HepG2 (cell line): ENCODE measurements around the gene C10orf90. TPM values are rescaled to one million over a fixed set of nuclear protein-coding genes. Genes with fewer than 3 reads are reported as not detected.

Source experiments
- ATAC-seq: fragments of 200-7000 bp; cut with Tn5 transposase; 3 replicates; pipeline ENCODE4 v1.9.1; 2020; ENCODE audit warnings: mild to moderate bottlenecking, moderate library complexity
- BruUV-seq: library from RNA; stranded (reverse); fragments of 400-500 nt; replicated peaks from 2 replicates; lab custom pipeline; 2021; lab: Mats Ljungman, UMichigan
- CTCF ChIA-PET: fragments of 300-600 bp; formaldehyde crosslinking; extraction: SDS; loops from one replicate; lab custom pipeline; 2021; ENCODE audit warnings: low total read pairs, inconsistent platforms, low intra/inter-chr PET ratio; lab: Yijun Ruan, JAX
- POLR2A ChIA-PET: fragments of 350-600 bp; sonication (Branson Sonifier 250); formaldehyde crosslinking; loops from one replicate; lab custom pipeline; 2020; ENCODE audit warnings: antibody characterized with exemption, inconsistent platforms; lab: Yijun Ruan, JAX
- DNase-seq: peaks from one replicate; pipeline ENCODE4 v3.0.0-alpha.2; 2015; ENCODE audit warnings: low spot score
- FAIRE-seq: peaks from 3 replicates; lab custom pipeline; 2011; peaks lifted over from hg19 to GRCh38; lab: Jason Lieb, UNC
- H2AFZ ChIP-seq: one replicate; pipeline ENCODE4 v1.6.1; 2011; ENCODE audit warnings: low read length, inconsistent platforms
- H3K27ac ChIP-seq: fragments of 300-600 bp; 3 replicates; pipeline ENCODE4 v1.8.0; 2011; ENCODE audit warnings: mixed run types, mild to moderate bottlenecking, mixed read lengths, low read length, inconsistent platforms; ENCODE audit not compliant: insufficient read depth; ENCODE audit errors: extremely low read length
- H3K27me3 ChIP-seq, 2 experiments: fragments of 200-600 bp in 1 of 2; 2 replicates in 1 of 2; 3 replicates in 1 of 2; pipeline versions ENCODE4 v1.6.0 to v1.8.0; 2011; ENCODE audit warnings: low read length in 2 of 2, mild to moderate bottlenecking in 2 of 2, moderate library complexity in 2 of 2, inconsistent platforms in 1 of 2; ENCODE audit not compliant: insufficient read depth in 2 of 2, control insufficient read depth in 1 of 2
- H3K36me3 ChIP-seq, 2 experiments: fragments of 200-600 bp in 1 of 2; replicated peaks in 1 of 2; 2 replicates in 1 of 2; 3 replicates in 1 of 2; pipeline versions ENCODE4 v1.5.1 to v1.8.0; 2011; ENCODE audit warnings: low read length in 2 of 2, inconsistent platforms in 1 of 2; ENCODE audit not compliant: insufficient read depth in 2 of 2, control insufficient read depth in 1 of 2
- H3K4me1 ChIP-seq: 2 replicates; pipeline ENCODE4 v1.5.1; 2012; ENCODE audit warnings: low read length, inconsistent platforms; ENCODE audit not compliant: insufficient read depth
- H3K4me2 ChIP-seq: 2 replicates; pipeline ENCODE4 v1.6.0; 2011; ENCODE audit warnings: low read depth, low read length, inconsistent platforms
- H3K4me3 ChIP-seq, 3 experiments: fragments of 200-600 bp in 1 of 3; sonication (generic), shearing (Covaris generic) in 1 of 3; replicated peaks in 1 of 3; 2 replicates each; pipeline ENCODE4 v1.5.1; 2011 to 2016; ENCODE audit warnings: low read length in 3 of 3, inconsistent platforms in 2 of 3, low read depth in 2 of 3, mild to moderate bottlenecking in 2 of 3, control low read depth in 1 of 3, mixed read lengths in 1 of 3; ENCODE audit not compliant: insufficient read depth in 1 of 3
- H3K79me2 ChIP-seq: one replicate; pipeline ENCODE4 v1.6.1; 2011; ENCODE audit warnings: low read length, inconsistent platforms; ENCODE audit not compliant: insufficient read depth
- H3K9ac ChIP-seq: 2 replicates; pipeline ENCODE4 v1.6.0; 2011; ENCODE audit warnings: mild to moderate bottlenecking, low read depth, low read length, inconsistent platforms; ENCODE audit not compliant: insufficient read depth
- H3K9me3 ChIP-seq: 2 replicates; pipeline ENCODE4 v1.5.1; 2012; ENCODE audit warnings: mild to moderate bottlenecking, low read length
- H4K20me1 ChIP-seq: 2 replicates; pipeline ENCODE4 v1.6.0; 2011; ENCODE audit warnings: inconsistent platforms, mild to moderate bottlenecking, low read length, moderate library complexity; ENCODE audit not compliant: insufficient read depth
- CHCHD3 ChIP-seq: sonication (generic); formaldehyde crosslinking; IDR thresholded peaks from 2 replicates; pipeline ENCODE4 v1.8.0; 2022; ENCODE audit warnings: mild to moderate bottlenecking, missing genetic modification reagents, moderate library complexity
- ELF1 ChIP-seq: sonication (generic); formaldehyde crosslinking; IDR thresholded peaks from 2 replicates; pipeline ENCODE4 v1.4.0; 2020; ENCODE audit warnings: missing genetic modification reagents
- GATAD2A ChIP-seq: IDR thresholded peaks from 2 replicates; pipeline ENCODE4 v1.6.1; 2016
- HES4 ChIP-seq: sonication (generic); formaldehyde crosslinking; IDR thresholded peaks from 2 replicates; pipeline ENCODE4 v1.9.0; 2021; ENCODE audit warnings: mild to moderate bottlenecking, missing genetic modification reagents, borderline replicate concordance
- HNRNPL ChIP-seq: fragments of 200-400 bp; formaldehyde crosslinking; IDR thresholded peaks from 2 replicates; pipeline ENCODE4 v1.6.1; 2017; ENCODE audit warnings: mild to moderate bottlenecking, low read depth, low read length
- KLF11 ChIP-seq: IDR thresholded peaks from 2 replicates; pipeline ENCODE4 v1.6.1; 2016; ENCODE audit warnings: missing compliant biosample characterization
- RAD51 ChIP-seq: fragments of 450-650 bp; IDR thresholded peaks from 2 replicates; pipeline ENCODE4 v1.6.1; 2016; ENCODE audit warnings: borderline replicate concordance
- RCOR2 ChIP-seq: IDR thresholded peaks from 2 replicates; pipeline ENCODE4 v1.6.1; 2016; ENCODE audit warnings: missing biosample characterization, missing genetic modification reagents
- SRSF4 ChIP-seq: fragments of 200-400 bp; formaldehyde crosslinking; IDR thresholded peaks from one replicate; pipeline ENCODE4 v1.6.1; 2018; ENCODE audit warnings: mild to moderate bottlenecking, low read depth, low read length, moderate library complexity; ENCODE audit not compliant: poor library complexity, severe bottlenecking
- SRY ChIP-seq: sonication (generic); formaldehyde crosslinking; IDR thresholded peaks from 2 replicates; pipeline ENCODE4 v1.8.0; 2022; ENCODE audit warnings: mild to moderate bottlenecking, missing genetic modification reagents
- ZNF296 ChIP-seq: sonication (generic); formaldehyde crosslinking; conservative IDR thresholded peaks from 2 replicates; pipeline ENCODE4 v1.5.0; 2020; ENCODE audit warnings: mild to moderate bottlenecking, missing genetic modification reagents
- ZNF337 ChIP-seq: sonication (generic); formaldehyde crosslinking; IDR thresholded peaks from 2 replicates; pipeline ENCODE4 v1.5.1; 2020; ENCODE audit warnings: missing genetic modification reagents, low read depth, mild to moderate bottlenecking, borderline replicate concordance
- ZNF569 ChIP-seq: sonication (generic); formaldehyde crosslinking; IDR thresholded peaks from 2 replicates; pipeline ENCODE4 v1.5.0; 2020; ENCODE audit warnings: mild to moderate bottlenecking, missing genetic modification reagents, moderate library complexity, borderline replicate concordance
- ZNF577 ChIP-seq: sonication (generic); formaldehyde crosslinking; IDR thresholded peaks from 2 replicates; pipeline ENCODE4 v1.4.0; 2020; ENCODE audit warnings: mild to moderate bottlenecking, low read depth, missing genetic modification reagents, borderline replicate concordance
- ZNF644 ChIP-seq: IDR thresholded peaks from 2 replicates; pipeline ENCODE4 v1.6.1; 2016; ENCODE audit warnings: low read depth
- WGBS: methylation state at CpG from one replicate; pipeline ENCODE4 v1.1.6; 2017; ENCODE audit warnings: low lambda C conversion rate; 5-methylcytosine and 5-hydroxymethylcytosine counted together
- in situ Hi-C: cut with HindIII; loops from 2 replicates; pipeline ENCODE4 v1.10.0; 2017; ENCODE audit warnings: low pct_unique_long_range_greater_than_20kb; ENCODE audit not compliant: extremely low pct_ligation_motif_present
- intact Hi-C: fragments of 100-400 bp; cut with micrococcal nuclease; formaldehyde crosslinking; loops from one replicate; pipeline ENCODE4 v1.10.0; 2022; ENCODE audit not compliant: unreplicated experiment
- polyA plus RNA-seq, 8 experiments: library from polyadenylated mRNA; depleted of rRNA in 3 of 8; stranded (reverse) in 7 of 8; unstranded in 1 of 8; fragments of >200 nt; fragmentation: Illumina TruSeq in 4 of 8; extraction: Trizol in 4 of 8; gene quantifications; 2 replicates each; pipeline versions ENCODE4 v1.2.1 to v1.2.3, GENCODE V29; 2011 to 2016; ENCODE audit warnings: low read depth in 4 of 8, missing spikeins in 1 of 8, mixed read lengths in 1 of 8; ENCODE audit not compliant: insufficient read depth in 1 of 8
- total RNA-seq, 5 experiments: library from RNA; depleted of rRNA; stranded (reverse); fragments of >200 nt; fragmentation: Illumina TruSeq; extraction: Trizol; gene quantifications; 2 replicates each; pipeline ENCODE4 v1.2.3, GENCODE V29; 2016; ENCODE audit warnings: low read depth in 1 of 5
- TF ChIP-seq, protein P1 (sequence below): sonication (generic); formaldehyde crosslinking; IDR thresholded peaks from 2 replicates; pipeline ENCODE4 v1.8.1; 2022; ENCODE audit warnings: low read depth, mild to moderate bottlenecking, missing genetic modification reagents
- TF ChIP-seq, protein P2 (sequence below): sonication (generic); formaldehyde crosslinking; IDR thresholded peaks from 2 replicates; pipeline ENCODE4 v1.4.0; 2020; ENCODE audit warnings: low read depth, mild to moderate bottlenecking, missing genetic modification reagents
- TF ChIP-seq, protein P3 (sequence below): IDR thresholded peaks from 2 replicates; pipeline ENCODE4 v1.6.1; 2016

C10orf90 gene
- total and polyA plus RNA-seq, 2 of the 13 experiments (the other 11 are each of a cell fraction or from before 2014, with no cell fraction given), result not detected

DNA sequence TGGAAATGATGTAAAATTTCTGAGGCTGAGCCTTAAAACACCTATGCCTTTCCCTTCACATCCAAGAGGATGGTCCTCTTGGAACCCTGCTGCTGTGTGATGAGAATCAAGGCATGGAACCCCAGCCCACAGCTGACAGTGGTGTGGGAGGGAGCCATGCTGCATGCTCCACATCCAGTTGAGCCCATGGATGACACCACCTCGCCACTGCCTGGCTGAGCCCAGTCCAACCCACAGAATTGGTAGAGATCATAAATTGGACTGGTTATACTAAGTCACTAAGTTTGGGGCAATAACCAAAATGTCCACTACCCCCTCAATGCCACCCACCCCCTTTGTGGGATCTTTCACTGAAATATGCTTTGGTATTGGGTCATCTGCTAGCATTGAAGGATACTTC lies 45.9 kb upstream of the C10orf90 start:
- ATAC-seq, result no peak
- peaks cover 0 to 22% of the 10 kb centered on the region in 2 experiments; a peak in 2 of 5 replicates for H3K27me3 ChIP-seq
- WGBS, result 0% methylated on average over 1 of the region's 1 CpG
- in situ Hi-C loops, result no loop called here
- TF ChIP-seq ZNF569 (CRISPR knock-in tag) (no peak), RCOR2 (CRISPR knock-in tag) (no peak), ZNF644 (CRISPR knock-in tag) (no peak), RAD51 (no peak), GATAD2A (no peak), CHCHD3 (CRISPR knock-in tag) (no peak), ELF1 (CRISPR knock-in tag) (no peak), ZNF296 (CRISPR knock-in tag) (no peak), ZNF337 (CRISPR knock-in tag) (no peak), SRSF4 (no peak), SRY (CRISPR knock-in tag) (no peak), HNRNPL (no peak), HES4 (no peak), ZNF577 (CRISPR knock-in tag) (no peak), KLF11 (CRISPR knock-in tag) (no peak)
- TF ChIP-seq, protein P1, sequence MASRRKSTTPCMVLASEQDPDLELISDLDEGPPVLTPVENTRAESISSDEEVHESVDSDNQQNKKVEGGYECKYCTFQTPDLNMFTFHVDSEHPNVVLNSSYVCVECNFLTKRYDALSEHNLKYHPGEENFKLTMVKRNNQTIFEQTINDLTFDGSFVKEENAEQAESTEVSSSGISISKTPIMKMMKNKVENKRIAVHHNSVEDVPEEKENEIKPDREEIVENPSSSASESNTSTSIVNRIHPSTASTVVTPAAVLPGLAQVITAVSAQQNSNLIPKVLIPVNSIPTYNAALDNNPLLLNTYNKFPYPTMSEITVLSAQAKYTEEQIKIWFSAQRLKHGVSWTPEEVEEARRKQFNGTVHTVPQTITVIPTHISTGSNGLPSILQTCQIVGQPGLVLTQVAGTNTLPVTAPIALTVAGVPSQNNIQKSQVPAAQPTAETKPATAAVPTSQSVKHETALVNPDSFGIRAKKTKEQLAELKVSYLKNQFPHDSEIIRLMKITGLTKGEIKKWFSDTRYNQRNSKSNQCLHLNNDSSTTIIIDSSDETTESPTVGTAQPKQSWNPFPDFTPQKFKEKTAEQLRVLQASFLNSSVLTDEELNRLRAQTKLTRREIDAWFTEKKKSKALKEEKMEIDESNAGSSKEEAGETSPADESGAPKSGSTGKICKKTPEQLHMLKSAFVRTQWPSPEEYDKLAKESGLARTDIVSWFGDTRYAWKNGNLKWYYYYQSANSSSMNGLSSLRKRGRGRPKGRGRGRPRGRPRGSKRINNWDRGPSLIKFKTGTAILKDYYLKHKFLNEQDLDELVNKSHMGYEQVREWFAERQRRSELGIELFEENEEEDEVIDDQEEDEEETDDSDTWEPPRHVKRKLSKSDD (CRISPR knock-in tag), result no peak
- TF ChIP-seq, protein P2, sequence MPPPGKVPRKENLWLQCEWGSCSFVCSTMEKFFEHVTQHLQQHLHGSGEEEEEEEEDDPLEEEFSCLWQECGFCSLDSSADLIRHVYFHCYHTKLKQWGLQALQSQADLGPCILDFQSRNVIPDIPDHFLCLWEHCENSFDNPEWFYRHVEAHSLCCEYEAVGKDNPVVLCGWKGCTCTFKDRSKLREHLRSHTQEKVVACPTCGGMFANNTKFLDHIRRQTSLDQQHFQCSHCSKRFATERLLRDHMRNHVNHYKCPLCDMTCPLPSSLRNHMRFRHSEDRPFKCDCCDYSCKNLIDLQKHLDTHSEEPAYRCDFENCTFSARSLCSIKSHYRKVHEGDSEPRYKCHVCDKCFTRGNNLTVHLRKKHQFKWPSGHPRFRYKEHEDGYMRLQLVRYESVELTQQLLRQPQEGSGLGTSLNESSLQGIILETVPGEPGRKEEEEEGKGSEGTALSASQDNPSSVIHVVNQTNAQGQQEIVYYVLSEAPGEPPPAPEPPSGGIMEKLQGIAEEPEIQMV (CRISPR knock-in tag), result no peak
- TF ChIP-seq, protein P3, sequence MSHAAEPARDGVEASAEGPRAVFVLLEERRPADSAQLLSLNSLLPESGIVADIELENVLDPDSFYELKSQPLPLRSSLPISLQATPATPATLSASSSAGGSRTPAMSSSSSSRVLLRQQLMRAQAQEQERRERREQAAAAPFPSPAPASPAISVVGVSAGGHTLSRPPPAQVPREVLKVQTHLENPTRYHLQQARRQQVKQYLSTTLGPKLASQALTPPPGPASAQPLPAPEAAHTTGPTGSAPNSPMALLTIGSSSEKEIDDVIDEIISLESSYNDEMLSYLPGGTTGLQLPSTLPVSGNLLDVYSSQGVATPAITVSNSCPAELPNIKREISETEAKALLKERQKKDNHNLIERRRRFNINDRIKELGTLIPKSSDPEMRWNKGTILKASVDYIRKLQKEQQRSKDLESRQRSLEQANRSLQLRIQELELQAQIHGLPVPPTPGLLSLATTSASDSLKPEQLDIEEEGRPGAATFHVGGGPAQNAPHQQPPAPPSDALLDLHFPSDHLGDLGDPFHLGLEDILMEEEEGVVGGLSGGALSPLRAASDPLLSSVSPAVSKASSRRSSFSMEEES (CRISPR knock-in tag), result no peak
- TF ChIP-seq, all 625 proteins: peak for 0
- Histone ChIP-seq H3K9me3 (no peaks in the 10 kb centered on the region), H2AFZ (no peak overlapping the region), H3K4me1 (no peaks in the 10 kb centered on the region), H3K36me3 (no peaks in the 10 kb centered on the region), H3K4me2 (no peak overlapping the region), H4K20me1 (no peaks in the 10 kb centered on the region), H3K4me3 (no peak overlapping the region), H3K9ac (no peak overlapping the region), H3K79me2 (no peaks in the 10 kb centered on the region), H3K27ac (no peak overlapping the region)
- ChIA-PET CTCF (no interaction called here), POLR2A (no interaction called here)
- no peak for FAIRE-seq
- no TSS peak for BruUV-seq
- DNase-seq, result no peak
- intact Hi-C loops, result no loop called here
